Suprapubic skin (tissue), 4 donors: Measurements from ENCODE around the gene FIBP. TPM values are rescaled to one million over a fixed set of nuclear protein-coding genes. Genes with fewer than 3 reads are reported as not detected.

Source experiments
- DNase-seq, 2 donors: peaks; one replicate each; pipeline ENCODE4 v3.0.0-alpha.2; 2019; ENCODE audit warnings: low spot score in 2 of 2
- H3K27ac ChIP-seq: fragments of 200-600 bp; sonication (generic); one replicate; pipeline ENCODE4 v1.5.1; 2019
- H3K27me3 ChIP-seq: fragments of 200-600 bp; sonication (generic); one replicate; pipeline ENCODE4 v1.5.1; 2019
- H3K36me3 ChIP-seq: fragments of 200-600 bp; sonication (generic); one replicate; pipeline ENCODE4 v1.5.1; 2019
- H3K4me1 ChIP-seq: fragments of 200-600 bp; sonication (generic); one replicate; pipeline ENCODE4 v1.5.1; 2019
- H3K4me3 ChIP-seq: fragments of 200-600 bp; sonication (generic); one replicate; pipeline ENCODE4 v1.5.1; 2019; ENCODE audit warnings: mild to moderate bottlenecking
- H3K9me3 ChIP-seq: fragments of 200-600 bp; sonication (generic); one replicate; pipeline ENCODE4 v1.5.1; 2019
- CTCF ChIP-seq, 2 donors: fragments of 200-600 bp in 1 of 2; fragments of 450-650 bp in 1 of 2; sonication (generic) in 1 of 2; IDR thresholded peaks; one replicate each; pipeline ENCODE4 v1.5.1; 2016 to 2019; ENCODE audit warnings: antibody characterized with exemption in 2 of 2, mild to moderate bottlenecking in 1 of 2, moderate library complexity in 1 of 2
- EP300 ChIP-seq: sonication (generic); formaldehyde crosslinking; IDR thresholded peaks from one replicate; pipeline ENCODE4 v1.6.1; 2017; ENCODE audit warnings: antibody characterized with exemption
- POLR2A ChIP-seq, 2 donors: fragments of 450-650 bp; IDR thresholded peaks; one replicate each; pipeline ENCODE4 v1.6.1; 2017; ENCODE audit warnings: antibody characterized with exemption in 2 of 2, mild to moderate bottlenecking in 2 of 2, moderate library complexity in 2 of 2
- POLR2AphosphoS5 ChIP-seq, 3 donors: sonication (generic); formaldehyde crosslinking; IDR thresholded peaks; one replicate each; pipeline ENCODE4 v1.6.1; 2017; ENCODE audit warnings: antibody characterized with exemption in 3 of 3
- WGBS: methylation state at CpG from one replicate; pipeline ENCODE4 v1.1.5; 2018; 5-methylcytosine and 5-hydroxymethylcytosine counted together
- total RNA-seq, 4 donors: library from RNA; depleted of rRNA; stranded (reverse); fragments of >200 nt; gene quantifications; one replicate each; pipeline ENCODE4 v1.1.0, GENCODE V29; 2016

FIBP gene
- total RNA-seq, 4 donors from 2014 or later: 46.9 to 89.3 (median 74.6) TPM

- H3K36me3 ChIP-seq: no peaks in the 10 kb centered on the region
- WGBS: 19% methylated on average over 4 of the region's 5 CpGs
- H3K27me3 ChIP-seq: no peaks in the 10 kb centered on the region
- no peak overlapping the region for H3K27ac ChIP-seq
- no peak for DNase-seq
- no peaks in the 10 kb centered on the region for H3K9me3 ChIP-seq
- TF ChIP-seq POLR2AphosphoS5 (IDR thresholded peaks at IDR 0.05): no peak
- peaks cover 26% of the 10 kb centered on the region for H3K4me1 ChIP-seq
- no peak overlapping the region for H3K4me3 ChIP-seq
Observed at GRCh38 chr11:65903068-65903481, 14.8 kb upstream of the FIBP start.

- WGBS: 86% methylated on average over 11 of the region's 11 CpGs
- H3K27ac ChIP-seq: peak overlapping the region; percentile 73
- H3K27me3 ChIP-seq: no peaks in the 10 kb centered on the region
- no peaks in the 10 kb centered on the region for H3K36me3 ChIP-seq
- TF ChIP-seq POLR2A (IDR thresholded peaks at IDR 0.05) (no peak), CTCF (IDR thresholded peaks at IDR 0.05) (no peak), EP300 (no peak), POLR2AphosphoS5 (IDR thresholded peaks at IDR 0.05) (no peak)
- no peaks in the 10 kb centered on the region for H3K9me3 ChIP-seq
- peaks cover 26% of the 10 kb centered on the region for H3K4me1 ChIP-seq
- no peak for DNase-seq
- peak overlapping the region; percentile 75 for H3K4me3 ChIP-seq
Observed at GRCh38 chr11:65900899-65901180, 12.6 kb upstream of the FIBP start.

- Histone ChIP-seq H3K27ac (peak within 1 kb of the TSS; percentile 73), H3K36me3 (no peaks in the 10 kb centered on the region), H3K9me3 (no peaks in the 10 kb centered on the region), H3K27me3 (no peaks in the 10 kb centered on the region), H3K4me1 (peaks cover 26% of the 10 kb centered on the region), H3K4me3 (peak within 1 kb of the TSS; percentile 75)
- peak; percentile 95 for DNase-seq
- no peak for TF ChIP-seq EP300
- peak in 1 of 3 donors; percentile 52 for TF ChIP-seq POLR2AphosphoS5 (IDR thresholded peaks at IDR 0.05)
- TF ChIP-seq POLR2A (IDR thresholded peaks at IDR 0.05): peak; percentile 18 to 88
- WGBS: 10% methylated on average over 15 of the region's 80 CpGs
Observed at GRCh38 chr11:65900125-65900898, 12.0 kb upstream of the FIBP start, which contains the start of gene FOSL1. Gene FOSL1, minus strand, starts transcription at chr11:65900388. Its CDS starts 49 bp downstream, at chr11:65900339.

GRCh38 chr11:65899356-65900124 lies 11.3 kb upstream of the FIBP start:
- WGBS: 2% methylated on average over 34 of the region's 78 CpGs
- peak overlapping the region; percentile 73 for H3K27ac ChIP-seq
- peak; percentile 86 to 89 for DNase-seq
- H3K4me1 ChIP-seq: peaks cover 27% of the 10 kb centered on the region
- no peaks in the 10 kb centered on the region for H3K36me3 ChIP-seq
- peak overlapping the region; percentile 75 for H3K4me3 ChIP-seq
- H3K27me3 ChIP-seq: no peaks in the 10 kb centered on the region
- TF ChIP-seq EP300 (no peak), POLR2AphosphoS5 (IDR thresholded peaks at IDR 0.05) (peak in 2 of 3 donors; percentile 42 to 46)
- H3K9me3 ChIP-seq: no peaks in the 10 kb centered on the region

- no peak overlapping the region for H3K27ac ChIP-seq
- H3K36me3 ChIP-seq: no peaks in the 10 kb centered on the region
- H3K4me1 ChIP-seq: peaks cover 34% of the 10 kb centered on the region
- DNase-seq: no peak
- H3K27me3 ChIP-seq: no peaks in the 10 kb centered on the region
- no peaks in the 10 kb centered on the region for H3K9me3 ChIP-seq
- 33% methylated on average over 19 of the region's 28 CpGs for WGBS
- peak overlapping the region; percentile 75 for H3K4me3 ChIP-seq
- TF ChIP-seq POLR2AphosphoS5 (IDR thresholded peaks at IDR 0.05): no peak
- no peak for TF ChIP-seq CTCF (IDR thresholded peaks at IDR 0.05)
- TF ChIP-seq POLR2A (IDR thresholded peaks at IDR 0.05): no peak
- no peak for TF ChIP-seq EP300
Observed at GRCh38 chr11:65898656-65899355, 10.5 kb upstream of the FIBP start.

- Histone ChIP-seq H3K4me1 (peaks cover 51% of the 10 kb centered on the region), H3K27ac (no peak overlapping the region)
Observed at GRCh38 chr11:65897020-65897471, 8.8 kb upstream of the FIBP start.

More at GRCh38 chr11:65897020-65897471, 8.8 kb upstream of the FIBP start:
- Histone ChIP-seq H3K9me3 (no peaks in the 10 kb centered on the region), H3K4me3 (no peak overlapping the region), H3K27me3 (no peaks in the 10 kb centered on the region), H3K36me3 (no peaks in the 10 kb centered on the region)
- WGBS: 86% methylated on average over 4 of the region's 4 CpGs
- DNase-seq: no peak
- TF ChIP-seq POLR2A (IDR thresholded peaks at IDR 0.05) (no peak), EP300 (no peak), POLR2AphosphoS5 (IDR thresholded peaks at IDR 0.05) (no peak), CTCF (IDR thresholded peaks at IDR 0.05) (no peak)
